C4-2B (cell line): ENCODE data around the gene SEC14L3.

Experiments
- ZFX ChIP-seq: fragments of 450-650 bp; IDR thresholded peaks from 2 replicates; pipeline ENCODE4 v1.6.1; 2017
- TF ChIP-seq, protein P1 (sequence below): fragments of 450-650 bp; conservative IDR thresholded peaks from 2 replicates; pipeline ENCODE4 v1.5.1; 2017; ENCODE audit warnings: mild to moderate bottlenecking

DNA sequence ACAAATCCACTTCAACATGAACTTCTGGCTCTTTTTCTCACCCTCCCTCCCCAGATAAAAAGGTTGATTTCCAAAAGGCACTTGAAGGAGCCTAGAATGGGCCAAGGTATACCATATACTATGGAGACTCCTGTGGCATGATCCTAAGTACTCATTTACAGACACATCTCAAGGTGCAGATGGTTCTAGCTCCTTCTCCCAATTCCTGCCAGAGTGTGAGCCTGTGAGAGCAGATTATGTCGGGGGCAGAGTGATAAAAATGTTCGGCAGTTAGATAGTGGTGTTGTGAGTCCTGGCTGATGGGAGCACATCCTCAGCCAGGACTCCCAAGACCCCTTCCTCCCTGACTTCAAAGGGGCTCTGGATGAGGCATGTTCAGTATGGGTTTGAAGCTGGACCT, 8.2 kb upstream of the SEC14L3 start:
- TF ChIP-seq, protein P1, sequence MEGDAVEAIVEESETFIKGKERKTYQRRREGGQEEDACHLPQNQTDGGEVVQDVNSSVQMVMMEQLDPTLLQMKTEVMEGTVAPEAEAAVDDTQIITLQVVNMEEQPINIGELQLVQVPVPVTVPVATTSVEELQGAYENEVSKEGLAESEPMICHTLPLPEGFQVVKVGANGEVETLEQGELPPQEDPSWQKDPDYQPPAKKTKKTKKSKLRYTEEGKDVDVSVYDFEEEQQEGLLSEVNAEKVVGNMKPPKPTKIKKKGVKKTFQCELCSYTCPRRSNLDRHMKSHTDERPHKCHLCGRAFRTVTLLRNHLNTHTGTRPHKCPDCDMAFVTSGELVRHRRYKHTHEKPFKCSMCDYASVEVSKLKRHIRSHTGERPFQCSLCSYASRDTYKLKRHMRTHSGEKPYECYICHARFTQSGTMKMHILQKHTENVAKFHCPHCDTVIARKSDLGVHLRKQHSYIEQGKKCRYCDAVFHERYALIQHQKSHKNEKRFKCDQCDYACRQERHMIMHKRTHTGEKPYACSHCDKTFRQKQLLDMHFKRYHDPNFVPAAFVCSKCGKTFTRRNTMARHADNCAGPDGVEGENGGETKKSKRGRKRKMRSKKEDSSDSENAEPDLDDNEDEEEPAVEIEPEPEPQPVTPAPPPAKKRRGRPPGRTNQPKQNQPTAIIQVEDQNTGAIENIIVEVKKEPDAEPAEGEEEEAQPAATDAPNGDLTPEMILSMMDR: no peak
- TF ChIP-seq ZFX: no peak
